Left ventricle myocardium inferior (tissue), 1 donor: Measurements from ENCODE around the gene NDUFV1. TPM values are rescaled to one million over a fixed set of nuclear protein-coding genes. Genes with fewer than 3 reads are reported as not detected.

Experiments used
- DNase-seq: peaks from one replicate; pipeline ENCODE4 v3.0.0-alpha.2; 2020
- H3K27ac ChIP-seq: fragments of 200-600 bp; replicated peaks from 2 replicates; pipeline ENCODE4 v1.8.0; 2021
- H3K27me3 ChIP-seq: fragments of 200-600 bp; 2 replicates; pipeline ENCODE4 v1.8.0; 2021; ENCODE audit warnings: low read depth
- H3K36me3 ChIP-seq: fragments of 200-600 bp; 2 replicates; pipeline ENCODE4 v1.8.0; 2021
- H3K4me1 ChIP-seq: fragments of 200-600 bp; 2 replicates; pipeline ENCODE4 v1.8.0; 2021
- H3K4me3 ChIP-seq: fragments of 200-600 bp; 2 replicates; pipeline ENCODE4 v1.8.0; 2021; ENCODE audit warnings: mild to moderate bottlenecking, moderate library complexity
- H3K9me3 ChIP-seq: fragments of 200-600 bp; replicated peaks from 2 replicates; pipeline ENCODE4 v1.8.0; 2021
- intact Hi-C: fragments of 100-400 bp; cut with micrococcal nuclease; formaldehyde crosslinking; loops from one replicate; pipeline ENCODE4 v1.11.0; 2022
- total RNA-seq: library from RNA; stranded (reverse); fragmentation: NEBNext Ultra II Directional; extraction: Animal tissue kit (Norgen Biotek cat#: 25700); gene quantifications from one replicate; pipeline ENCODE4 v1.2.1, GENCODE V29; 2021
- TF ChIP-seq, protein P1 (sequence below): fragments of 200-600 bp; IDR thresholded peaks from 2 replicates; pipeline ENCODE4 v1.8.0; 2021; ENCODE audit warnings: antibody characterized with exemption, mild to moderate bottlenecking, borderline replicate concordance
- donor health status: DM: no; HTN: yes; CAD: no; lungs with severe emphysema.

The NDUFV1 gene
- total RNA-seq, 1 donor from 2014 or later = 640 TPM

DNA sequence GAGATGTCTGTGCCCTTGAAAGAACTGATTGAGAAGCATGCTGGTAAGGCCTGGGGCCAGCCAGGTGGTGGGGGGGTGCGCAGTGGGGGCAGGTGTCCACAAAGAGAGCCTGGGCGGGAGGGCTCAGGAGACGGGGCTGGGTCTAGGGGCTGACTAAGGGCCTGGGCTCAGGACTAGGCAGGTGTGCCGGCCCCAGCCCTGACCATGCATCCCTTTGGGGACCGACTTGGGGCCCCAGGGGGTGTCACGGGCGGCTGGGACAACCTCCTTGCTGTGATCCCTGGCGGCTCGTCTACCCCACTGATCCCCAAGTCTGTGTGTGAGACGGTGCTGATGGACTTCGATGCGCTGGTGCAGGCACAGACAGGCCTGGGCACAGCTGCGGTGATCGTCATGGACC, 4.4 kb downstream of the NDUFV1 start:
- Histone ChIP-seq H3K27ac (no peak overlapping the region), H3K4me3 (no peak overlapping the region), H3K27me3 (peaks cover 16% of the 10 kb centered on the region), H3K36me3 (peaks cover 52% of the 10 kb centered on the region), H3K4me1 (peaks cover 67% of the 10 kb centered on the region), H3K9me3 (no peaks in the 10 kb centered on the region)
- intact Hi-C loops = no loop called here
- TF ChIP-seq, protein P1, sequence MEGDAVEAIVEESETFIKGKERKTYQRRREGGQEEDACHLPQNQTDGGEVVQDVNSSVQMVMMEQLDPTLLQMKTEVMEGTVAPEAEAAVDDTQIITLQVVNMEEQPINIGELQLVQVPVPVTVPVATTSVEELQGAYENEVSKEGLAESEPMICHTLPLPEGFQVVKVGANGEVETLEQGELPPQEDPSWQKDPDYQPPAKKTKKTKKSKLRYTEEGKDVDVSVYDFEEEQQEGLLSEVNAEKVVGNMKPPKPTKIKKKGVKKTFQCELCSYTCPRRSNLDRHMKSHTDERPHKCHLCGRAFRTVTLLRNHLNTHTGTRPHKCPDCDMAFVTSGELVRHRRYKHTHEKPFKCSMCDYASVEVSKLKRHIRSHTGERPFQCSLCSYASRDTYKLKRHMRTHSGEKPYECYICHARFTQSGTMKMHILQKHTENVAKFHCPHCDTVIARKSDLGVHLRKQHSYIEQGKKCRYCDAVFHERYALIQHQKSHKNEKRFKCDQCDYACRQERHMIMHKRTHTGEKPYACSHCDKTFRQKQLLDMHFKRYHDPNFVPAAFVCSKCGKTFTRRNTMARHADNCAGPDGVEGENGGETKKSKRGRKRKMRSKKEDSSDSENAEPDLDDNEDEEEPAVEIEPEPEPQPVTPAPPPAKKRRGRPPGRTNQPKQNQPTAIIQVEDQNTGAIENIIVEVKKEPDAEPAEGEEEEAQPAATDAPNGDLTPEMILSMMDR = no peak
- no peak for DNase-seq

DNA sequence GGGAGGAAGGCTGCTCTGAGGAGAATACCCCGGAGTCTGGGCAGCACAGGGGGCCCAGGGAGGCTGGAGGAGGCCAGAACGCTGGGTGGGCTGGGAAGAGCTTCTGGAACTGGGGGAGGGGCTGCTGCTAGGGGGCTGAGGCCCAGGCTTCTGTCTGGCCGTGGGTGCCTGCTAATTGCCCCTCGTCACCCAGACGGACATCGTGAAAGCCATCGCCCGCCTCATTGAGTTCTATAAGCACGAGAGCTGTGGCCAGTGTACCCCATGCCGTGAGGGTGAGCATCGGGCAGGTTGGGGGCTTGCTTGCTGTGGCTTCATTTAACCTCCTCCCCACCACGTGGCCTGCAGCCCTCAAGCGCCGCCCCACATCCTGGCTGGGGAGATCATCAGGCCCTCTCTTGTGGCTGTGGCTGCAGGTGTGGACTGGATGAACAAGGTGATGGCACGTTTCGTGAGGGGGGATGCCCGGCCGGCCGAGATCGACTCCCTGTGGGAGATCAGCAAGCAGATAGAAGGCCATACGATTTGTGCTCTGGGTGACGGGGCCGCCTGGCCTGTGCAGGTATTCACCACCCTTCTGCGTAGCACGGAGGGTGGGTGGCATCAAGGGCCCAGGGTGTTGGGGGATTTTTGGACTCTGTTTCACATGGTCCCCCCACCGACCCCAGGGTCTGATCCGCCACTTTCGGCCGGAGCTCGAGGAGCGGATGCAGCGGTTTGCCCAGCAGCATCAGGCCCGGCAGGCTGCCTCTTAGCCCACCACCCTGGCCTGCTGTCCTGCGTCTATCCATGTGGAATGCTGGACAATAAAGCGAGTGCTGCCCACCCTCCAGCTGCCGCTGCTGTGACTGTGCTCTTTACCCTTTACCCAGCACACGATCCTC, 5.2 kb downstream of the NDUFV1 start:
- no peak for DNase-seq
- H3K9me3 ChIP-seq = no peaks in the 10 kb centered on the region
- peaks cover 52% of the 10 kb centered on the region for H3K36me3 ChIP-seq
- peaks cover 19% of the 10 kb centered on the region for H3K27me3 ChIP-seq
- intact Hi-C loops = no loop called here
- H3K4me1 ChIP-seq = peaks cover 70% of the 10 kb centered on the region
- H3K27ac ChIP-seq = no peak overlapping the region
- no peak overlapping the region for H3K4me3 ChIP-seq
- TF ChIP-seq, protein P1 = no peak

DNA sequence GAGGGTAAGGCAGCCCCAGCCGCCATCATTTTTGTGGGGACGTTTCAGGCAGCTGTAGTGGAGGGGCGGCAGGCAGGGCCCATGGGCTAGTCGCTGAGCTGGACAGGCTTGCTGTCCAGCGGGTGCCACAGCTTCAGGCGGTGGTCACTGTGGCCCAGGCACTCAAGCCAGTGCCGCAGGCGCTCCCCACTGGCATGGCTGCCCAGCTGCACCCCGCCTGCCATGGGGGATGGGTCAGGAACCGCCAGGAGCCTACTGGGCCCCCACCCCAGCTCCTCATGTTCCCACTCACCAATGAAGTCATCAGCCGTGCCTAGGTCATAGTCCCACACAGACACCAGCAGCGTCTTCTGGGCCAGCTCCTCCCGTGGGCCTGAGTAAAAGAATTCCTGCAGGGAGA, 6.0 kb downstream of the NDUFV1 start:
- TF ChIP-seq, protein P1 = no peak
- no peak for DNase-seq
- intact Hi-C loops = no loop called here

DNA sequence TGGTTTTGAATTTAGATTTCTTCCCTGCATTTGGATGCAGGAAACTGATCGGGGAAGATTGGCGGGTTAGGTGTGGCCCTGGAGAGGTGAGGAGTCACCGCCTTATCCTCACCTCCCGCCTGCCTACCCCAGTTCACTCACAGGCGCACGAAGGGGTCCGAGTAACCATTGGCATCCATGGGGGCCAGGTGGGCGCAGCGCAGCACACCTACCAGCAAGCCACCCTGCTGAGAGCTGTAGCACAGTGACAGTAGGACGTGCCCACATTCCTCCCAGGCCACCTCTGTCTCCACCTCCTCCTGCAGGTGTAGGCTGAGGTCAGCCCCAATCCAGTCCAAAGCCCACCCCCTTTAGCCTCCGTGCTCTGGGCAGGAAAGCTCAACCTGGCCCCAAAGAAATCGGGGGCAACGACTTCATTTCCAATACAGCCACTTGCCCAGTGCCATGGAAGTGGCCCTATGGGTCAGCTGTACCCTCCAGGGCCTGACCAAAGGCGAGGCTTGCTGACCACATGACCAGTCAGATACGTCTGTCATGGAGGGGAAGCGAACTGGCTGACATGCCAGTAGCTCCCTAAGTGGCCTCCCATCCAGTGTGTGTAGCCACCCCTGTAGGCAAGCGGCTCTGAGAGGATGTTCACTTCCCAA, 6.7 kb downstream of the NDUFV1 start:
- no peaks in the 10 kb centered on the region for H3K9me3 ChIP-seq
- peak overlapping the region; percentile 72 for H3K27ac ChIP-seq
- H3K4me1 ChIP-seq = peaks cover 62% of the 10 kb centered on the region
- intact Hi-C loops = no loop called here
- DNase-seq = no peak
- H3K4me3 ChIP-seq = peak overlapping the region; percentile 61
- TF ChIP-seq, protein P1 = no peak
- peaks cover 19% of the 10 kb centered on the region for H3K27me3 ChIP-seq
- H3K36me3 ChIP-seq = peaks cover 48% of the 10 kb centered on the region

More for the DNA sequence above, 6.0 kb downstream of the NDUFV1 start:
- peaks cover 52% of the 10 kb centered on the region for H3K36me3 ChIP-seq
- no peak overlapping the region for H3K27ac ChIP-seq
- no peaks in the 10 kb centered on the region for H3K9me3 ChIP-seq
- H3K4me1 ChIP-seq = peaks cover 69% of the 10 kb centered on the region
- H3K27me3 ChIP-seq = peaks cover 19% of the 10 kb centered on the region
- no peak overlapping the region for H3K4me3 ChIP-seq

DNA sequence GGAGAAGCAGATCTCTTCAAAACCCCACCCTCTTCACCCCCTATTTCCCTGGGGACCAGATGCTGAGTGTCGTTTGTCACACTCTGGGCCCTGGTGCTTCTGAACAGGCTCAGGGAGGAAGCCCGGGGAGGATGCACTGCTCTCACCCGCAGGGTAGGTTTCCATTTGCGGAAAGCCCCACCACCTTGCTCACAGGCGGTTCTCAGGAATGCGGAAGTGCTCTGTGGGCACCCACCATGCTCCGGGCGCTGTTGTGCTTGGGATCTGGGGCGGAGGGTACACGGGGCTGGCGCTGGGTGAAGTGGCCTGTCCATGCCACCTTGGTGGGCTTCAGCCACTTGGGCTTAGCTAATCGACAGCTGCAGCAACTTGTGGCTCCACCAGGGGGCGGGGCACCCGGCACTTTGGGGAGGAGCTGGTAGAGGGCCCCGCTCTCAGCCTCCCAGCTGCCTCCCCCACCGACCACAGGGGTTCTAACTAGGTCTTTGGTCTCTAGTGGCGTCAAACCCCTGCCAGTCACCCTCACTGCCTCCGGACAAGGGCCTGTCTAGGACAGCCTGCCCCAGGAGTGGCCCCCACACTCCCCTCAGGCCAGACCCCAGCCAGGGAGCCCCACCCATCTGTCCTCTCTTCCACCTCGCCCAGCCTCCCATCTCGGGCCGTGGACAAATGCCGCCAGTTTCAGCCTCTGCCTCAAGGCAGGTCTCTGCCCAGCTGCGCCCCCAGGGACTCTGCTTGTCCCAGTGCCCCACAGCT, 7.4 kb downstream of the NDUFV1 start:
- peak overlapping the region; percentile 61 for H3K4me3 ChIP-seq
- peaks cover 55% of the 10 kb centered on the region for H3K4me1 ChIP-seq
- peak overlapping the region; percentile 72 for H3K27ac ChIP-seq
- peaks cover 41% of the 10 kb centered on the region for H3K36me3 ChIP-seq
- TF ChIP-seq, protein P1 = peak; percentile 79
- H3K9me3 ChIP-seq = no peaks in the 10 kb centered on the region
- peak; percentile 60 for DNase-seq
- intact Hi-C loops = no loop called here
- H3K27me3 ChIP-seq = peaks cover 19% of the 10 kb centered on the region
